GM12878 (cell line): ENCODE results near the gene DCTN2. TPM values are rescaled to one million over a fixed set of nuclear protein-coding genes. Genes with fewer than 3 reads are reported as not detected.

Experiments used
- ATF7 ChIP-seq: fragments of 450-650 bp; IDR thresholded peaks from 2 replicates; pipeline ENCODE4 v1.6.1; 2016; ENCODE audit warnings: low read depth, mild to moderate bottlenecking
- EGR1 ChIP-seq, 2 experiments: IDR thresholded peaks; 1 replicate in 1 of 2; 2 replicates in 1 of 2; pipeline ENCODE4 v1.6.1; 2011 to 2012; ENCODE audit warnings: low read depth in 2 of 2, low read length in 2 of 2, borderline replicate concordance in 1 of 2, mild to moderate bottlenecking in 1 of 2, moderate library complexity in 1 of 2
- EZH2 ChIP-seq: IDR thresholded peaks from 2 replicates; pipeline ENCODE4 v1.6.1; 2012; ENCODE audit warnings: low read depth, mild to moderate bottlenecking, control low read depth, inconsistent platforms, low read length, borderline replicate concordance; ENCODE audit not compliant: control insufficient read depth
- IRF4 ChIP-seq: IDR thresholded peaks from 2 replicates; pipeline ENCODE4 v1.6.1; 2011; ENCODE audit warnings: low read depth, low read length
- MEF2B ChIP-seq: fragments of 450-650 bp; IDR thresholded peaks from 2 replicates; pipeline ENCODE4 v1.6.1; 2018; ENCODE audit warnings: mild to moderate bottlenecking, moderate library complexity; ENCODE audit not compliant: partially characterized antibody, poor library complexity, severe bottlenecking
- NR2F1 ChIP-seq: fragments of 450-650 bp; conservative IDR thresholded peaks from 2 replicates; pipeline ENCODE4 v1.6.1; 2017; ENCODE audit warnings: mild to moderate bottlenecking
- PML ChIP-seq: IDR thresholded peaks from 2 replicates; pipeline ENCODE4 v1.6.1; 2012; ENCODE audit warnings: low read length, inconsistent platforms
- POLR2A ChIP-seq: IDR thresholded peaks from 2 replicates; pipeline ENCODE4 v1.6.1; 2011; ENCODE audit warnings: low read depth, mild to moderate bottlenecking, low read length
- RUNX3 ChIP-seq: IDR thresholded peaks from 2 replicates; pipeline ENCODE4 v1.6.1; 2012; ENCODE audit warnings: low read length, inconsistent platforms
- SREBF1 ChIP-seq: IDR thresholded peaks from 2 replicates; pipeline ENCODE4 v1.6.1; 2012; ENCODE audit warnings: mild to moderate bottlenecking, low read length
- STAT3 ChIP-seq: IDR thresholded peaks from 2 replicates; pipeline ENCODE4 v1.6.1; 2011; ENCODE audit warnings: low read depth, low read length, improper control_type of control experiment
- SUPT20H ChIP-seq: IDR thresholded peaks from 2 replicates; pipeline ENCODE4 v1.6.1; 2011; ENCODE audit warnings: low read depth, mild to moderate bottlenecking, low read length, moderate library complexity, borderline replicate concordance; ENCODE audit not compliant: control insufficient read depth
- ZNF217 ChIP-seq: fragments of 450-650 bp; IDR thresholded peaks from 2 replicates; pipeline ENCODE4 v1.6.1; 2017; ENCODE audit warnings: antibody characterized with exemption, mild to moderate bottlenecking
- ZNF24 ChIP-seq: fragments of 450-650 bp; IDR thresholded peaks from 2 replicates; pipeline ENCODE4 v1.6.1; 2017; ENCODE audit warnings: antibody characterized with exemption, mild to moderate bottlenecking
- ZSCAN29 ChIP-seq: fragments of 450-650 bp; IDR thresholded peaks from 2 replicates; pipeline ENCODE4 v1.6.1; 2017; ENCODE audit warnings: mild to moderate bottlenecking, moderate library complexity
- polyA plus RNA-seq, 11 experiments: library from polyadenylated mRNA; depleted of rRNA in 4 of 11; unstranded in 6 of 11; stranded (reverse) in 5 of 11; fragments of >200 nt; fragmentation: Nextera tagmentation in 4 of 11; fragmentation: Illumina TruSeq in 1 of 11; extraction: Ambion mirVana in 4 of 11; extraction: Trizol in 1 of 11; gene quantifications; 1 replicate in 1 of 11; 2 replicates in 10 of 11; pipeline versions ENCODE4 v1.2.1 to v1.2.3, GENCODE V29; 2011 to 2016; ENCODE audit warnings: inconsistent platforms in 2 of 11, missing spikeins in 2 of 11, low read depth in 1 of 11
- total RNA-seq, 4 experiments: library from RNA; depleted of rRNA in 3 of 4; stranded (reverse); fragments of >200 nt in 3 of 4; fragmentation: Illumina TruSeq in 1 of 4; extraction: Trizol in 1 of 4; gene quantifications; 2 replicates each; pipeline versions ENCODE4 v1.2.1 to v1.2.3, GENCODE V29; 2013 to 2021
- TF ChIP-seq, protein P1 (sequence below): IDR thresholded peaks from 2 replicates; pipeline ENCODE4 v1.6.1; 2011; ENCODE audit warnings: low read depth, low read length, improper control_type of control experiment, borderline replicate concordance
- TF ChIP-seq, protein P2 (sequence below): IDR thresholded peaks from 2 replicates; pipeline ENCODE4 v1.6.1; 2012; ENCODE audit warnings: improper control_type of control experiment, low read depth, low read length; ENCODE audit not compliant: insufficient replicate concordance
- TF ChIP-seq, protein P3 (sequence below): IDR thresholded peaks from 2 replicates; pipeline ENCODE4 v1.6.1; 2011; ENCODE audit warnings: borderline replicate concordance, low read depth, mild to moderate bottlenecking, moderate library complexity, low read length; ENCODE audit not compliant: insufficient read depth, poor library complexity, severe bottlenecking
- TF ChIP-seq, protein P4 (sequence below): fragments of 450-650 bp; IDR thresholded peaks from 2 replicates; pipeline ENCODE4 v1.6.1; 2017; ENCODE audit warnings: borderline replicate concordance
- TF ChIP-seq, protein P5 (sequence below): IDR thresholded peaks from 2 replicates; pipeline ENCODE4 v1.6.1; 2012; ENCODE audit warnings: low read depth, low read length, improper control_type of control experiment

Gene DCTN2
- total and polyA plus RNA-seq, 10 of the 15 experiments (the other 5 are each of a cell fraction or from before 2014, with no cell fraction given) = 32.3 to 171 (median 100) TPM

DNA sequence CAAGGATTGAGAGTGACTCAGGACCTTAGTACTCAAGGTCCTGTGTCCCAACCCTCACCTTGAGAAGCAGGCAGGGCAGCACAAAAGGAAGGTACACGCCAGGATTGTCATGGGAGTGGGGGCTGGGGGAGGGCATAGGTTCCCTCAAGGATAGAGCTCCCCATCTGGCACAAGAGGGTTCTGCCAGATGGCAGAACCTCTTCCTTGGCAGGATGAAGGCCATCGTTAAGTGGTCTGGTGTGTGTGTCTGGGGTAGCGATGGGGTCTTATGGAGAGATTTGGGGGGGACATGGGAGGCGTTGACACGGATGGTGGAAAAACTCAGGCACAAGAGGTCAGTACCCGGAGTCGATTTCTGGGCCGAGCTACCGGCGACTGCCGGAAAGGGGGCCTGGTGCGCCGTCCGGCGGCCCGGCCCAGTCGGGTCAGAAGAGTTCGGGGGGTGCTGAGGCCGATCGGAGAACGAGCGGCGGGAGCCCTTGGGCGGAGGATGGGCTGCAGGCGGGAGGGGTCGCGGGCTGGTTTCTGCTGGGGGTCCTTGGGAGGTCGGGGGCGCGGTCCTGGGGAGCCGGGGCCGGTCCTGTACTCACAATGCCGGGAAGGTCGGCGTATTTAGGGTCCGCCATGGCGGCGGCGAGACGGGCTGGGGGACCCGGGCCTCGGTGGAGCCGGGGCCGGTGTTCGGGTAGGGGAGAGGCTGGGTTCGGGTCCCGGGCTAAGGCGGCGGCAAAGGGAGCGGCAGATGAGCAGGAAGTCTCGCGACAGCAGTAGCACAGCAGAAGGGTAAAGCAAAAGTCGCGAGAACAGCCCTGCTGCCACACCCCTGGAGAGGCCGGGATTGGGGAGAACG is at the start of gene DCTN2 (continued):
- no peak for TF ChIP-seq SUPT20H
- no peak; the same call in 1 of the 2 replicates for TF ChIP-seq ATF7
- 0 out of 2 replicates have a peak, but pooled peaks have one; percentile 14 for TF ChIP-seq NR2F1
- TF ChIP-seq EGR1 (IDR thresholded peaks at IDR 0.05; ENCODE audit: borderline replicate concordance in 1 of 2, low read depth in 2 of 2, low read length in 2 of 2) = no peak
- TF ChIP-seq, protein P1, sequence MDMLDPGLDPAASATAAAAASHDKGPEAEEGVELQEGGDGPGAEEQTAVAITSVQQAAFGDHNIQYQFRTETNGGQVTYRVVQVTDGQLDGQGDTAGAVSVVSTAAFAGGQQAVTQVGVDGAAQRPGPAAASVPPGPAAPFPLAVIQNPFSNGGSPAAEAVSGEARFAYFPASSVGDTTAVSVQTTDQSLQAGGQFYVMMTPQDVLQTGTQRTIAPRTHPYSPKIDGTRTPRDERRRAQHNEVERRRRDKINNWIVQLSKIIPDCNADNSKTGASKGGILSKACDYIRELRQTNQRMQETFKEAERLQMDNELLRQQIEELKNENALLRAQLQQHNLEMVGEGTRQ = no peak
- TF ChIP-seq, protein P2, sequence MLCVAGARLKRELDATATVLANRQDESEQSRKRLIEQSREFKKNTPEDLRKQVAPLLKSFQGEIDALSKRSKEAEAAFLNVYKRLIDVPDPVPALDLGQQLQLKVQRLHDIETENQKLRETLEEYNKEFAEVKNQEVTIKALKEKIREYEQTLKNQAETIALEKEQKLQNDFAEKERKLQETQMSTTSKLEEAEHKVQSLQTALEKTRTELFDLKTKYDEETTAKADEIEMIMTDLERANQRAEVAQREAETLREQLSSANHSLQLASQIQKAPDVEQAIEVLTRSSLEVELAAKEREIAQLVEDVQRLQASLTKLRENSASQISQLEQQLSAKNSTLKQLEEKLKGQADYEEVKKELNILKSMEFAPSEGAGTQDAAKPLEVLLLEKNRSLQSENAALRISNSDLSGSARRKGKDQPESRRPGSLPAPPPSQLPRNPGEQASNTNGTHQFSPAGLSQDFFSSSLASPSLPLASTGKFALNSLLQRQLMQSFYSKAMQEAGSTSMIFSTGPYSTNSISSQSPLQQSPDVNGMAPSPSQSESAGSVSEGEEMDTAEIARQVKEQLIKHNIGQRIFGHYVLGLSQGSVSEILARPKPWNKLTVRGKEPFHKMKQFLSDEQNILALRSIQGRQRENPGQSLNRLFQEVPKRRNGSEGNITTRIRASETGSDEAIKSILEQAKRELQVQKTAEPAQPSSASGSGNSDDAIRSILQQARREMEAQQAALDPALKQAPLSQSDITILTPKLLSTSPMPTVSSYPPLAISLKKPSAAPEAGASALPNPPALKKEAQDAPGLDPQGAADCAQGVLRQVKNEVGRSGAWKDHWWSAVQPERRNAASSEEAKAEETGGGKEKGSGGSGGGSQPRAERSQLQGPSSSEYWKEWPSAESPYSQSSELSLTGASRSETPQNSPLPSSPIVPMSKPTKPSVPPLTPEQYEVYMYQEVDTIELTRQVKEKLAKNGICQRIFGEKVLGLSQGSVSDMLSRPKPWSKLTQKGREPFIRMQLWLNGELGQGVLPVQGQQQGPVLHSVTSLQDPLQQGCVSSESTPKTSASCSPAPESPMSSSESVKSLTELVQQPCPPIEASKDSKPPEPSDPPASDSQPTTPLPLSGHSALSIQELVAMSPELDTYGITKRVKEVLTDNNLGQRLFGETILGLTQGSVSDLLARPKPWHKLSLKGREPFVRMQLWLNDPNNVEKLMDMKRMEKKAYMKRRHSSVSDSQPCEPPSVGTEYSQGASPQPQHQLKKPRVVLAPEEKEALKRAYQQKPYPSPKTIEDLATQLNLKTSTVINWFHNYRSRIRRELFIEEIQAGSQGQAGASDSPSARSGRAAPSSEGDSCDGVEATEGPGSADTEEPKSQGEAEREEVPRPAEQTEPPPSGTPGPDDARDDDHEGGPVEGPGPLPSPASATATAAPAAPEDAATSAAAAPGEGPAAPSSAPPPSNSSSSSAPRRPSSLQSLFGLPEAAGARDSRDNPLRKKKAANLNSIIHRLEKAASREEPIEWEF = no peak
- TF ChIP-seq POLR2A = peak; percentile 76
- TF ChIP-seq, protein P3, sequence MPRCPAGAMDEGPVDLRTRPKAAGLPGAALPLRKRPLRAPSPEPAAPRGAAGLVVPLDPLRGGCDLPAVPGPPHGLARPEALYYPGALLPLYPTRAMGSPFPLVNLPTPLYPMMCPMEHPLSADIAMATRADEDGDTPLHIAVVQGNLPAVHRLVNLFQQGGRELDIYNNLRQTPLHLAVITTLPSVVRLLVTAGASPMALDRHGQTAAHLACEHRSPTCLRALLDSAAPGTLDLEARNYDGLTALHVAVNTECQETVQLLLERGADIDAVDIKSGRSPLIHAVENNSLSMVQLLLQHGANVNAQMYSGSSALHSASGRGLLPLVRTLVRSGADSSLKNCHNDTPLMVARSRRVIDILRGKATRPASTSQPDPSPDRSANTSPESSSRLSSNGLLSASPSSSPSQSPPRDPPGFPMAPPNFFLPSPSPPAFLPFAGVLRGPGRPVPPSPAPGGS = no peak
- no peak for TF ChIP-seq IRF4
- no peak for TF ChIP-seq ZNF217
- no peak for TF ChIP-seq SREBF1
- TF ChIP-seq EZH2 = no peak
- TF ChIP-seq ZSCAN29 = no peak
- TF ChIP-seq ZNF24 = no peak
- TF ChIP-seq STAT3 = no peak
- no peak for TF ChIP-seq MEF2B
- TF ChIP-seq, protein P4, sequence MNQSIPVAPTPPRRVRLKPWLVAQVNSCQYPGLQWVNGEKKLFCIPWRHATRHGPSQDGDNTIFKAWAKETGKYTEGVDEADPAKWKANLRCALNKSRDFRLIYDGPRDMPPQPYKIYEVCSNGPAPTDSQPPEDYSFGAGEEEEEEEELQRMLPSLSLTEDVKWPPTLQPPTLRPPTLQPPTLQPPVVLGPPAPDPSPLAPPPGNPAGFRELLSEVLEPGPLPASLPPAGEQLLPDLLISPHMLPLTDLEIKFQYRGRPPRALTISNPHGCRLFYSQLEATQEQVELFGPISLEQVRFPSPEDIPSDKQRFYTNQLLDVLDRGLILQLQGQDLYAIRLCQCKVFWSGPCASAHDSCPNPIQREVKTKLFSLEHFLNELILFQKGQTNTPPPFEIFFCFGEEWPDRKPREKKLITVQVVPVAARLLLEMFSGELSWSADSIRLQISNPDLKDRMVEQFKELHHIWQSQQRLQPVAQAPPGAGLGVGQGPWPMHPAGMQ = peak; percentile 90
- no peak for TF ChIP-seq PML
- TF ChIP-seq, protein P5, sequence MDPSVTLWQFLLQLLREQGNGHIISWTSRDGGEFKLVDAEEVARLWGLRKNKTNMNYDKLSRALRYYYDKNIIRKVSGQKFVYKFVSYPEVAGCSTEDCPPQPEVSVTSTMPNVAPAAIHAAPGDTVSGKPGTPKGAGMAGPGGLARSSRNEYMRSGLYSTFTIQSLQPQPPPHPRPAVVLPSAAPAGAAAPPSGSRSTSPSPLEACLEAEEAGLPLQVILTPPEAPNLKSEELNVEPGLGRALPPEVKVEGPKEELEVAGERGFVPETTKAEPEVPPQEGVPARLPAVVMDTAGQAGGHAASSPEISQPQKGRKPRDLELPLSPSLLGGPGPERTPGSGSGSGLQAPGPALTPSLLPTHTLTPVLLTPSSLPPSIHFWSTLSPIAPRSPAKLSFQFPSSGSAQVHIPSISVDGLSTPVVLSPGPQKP = no peak
- no peak for TF ChIP-seq RUNX3
